NCI-H2081 treated with DMSO at 0.1 percent for 48 hours (cell line): ENCODE data around the gene DNAH12.
A peak's percentile ranks its signal among the peaks of the same experiment; 100 is the strongest.

Experiments used
- DNase-seq: peaks from one replicate; lab custom pipeline; 2025; lab: John Stamatoyannopoulos, UW

The DNAH12 gene

DNA sequence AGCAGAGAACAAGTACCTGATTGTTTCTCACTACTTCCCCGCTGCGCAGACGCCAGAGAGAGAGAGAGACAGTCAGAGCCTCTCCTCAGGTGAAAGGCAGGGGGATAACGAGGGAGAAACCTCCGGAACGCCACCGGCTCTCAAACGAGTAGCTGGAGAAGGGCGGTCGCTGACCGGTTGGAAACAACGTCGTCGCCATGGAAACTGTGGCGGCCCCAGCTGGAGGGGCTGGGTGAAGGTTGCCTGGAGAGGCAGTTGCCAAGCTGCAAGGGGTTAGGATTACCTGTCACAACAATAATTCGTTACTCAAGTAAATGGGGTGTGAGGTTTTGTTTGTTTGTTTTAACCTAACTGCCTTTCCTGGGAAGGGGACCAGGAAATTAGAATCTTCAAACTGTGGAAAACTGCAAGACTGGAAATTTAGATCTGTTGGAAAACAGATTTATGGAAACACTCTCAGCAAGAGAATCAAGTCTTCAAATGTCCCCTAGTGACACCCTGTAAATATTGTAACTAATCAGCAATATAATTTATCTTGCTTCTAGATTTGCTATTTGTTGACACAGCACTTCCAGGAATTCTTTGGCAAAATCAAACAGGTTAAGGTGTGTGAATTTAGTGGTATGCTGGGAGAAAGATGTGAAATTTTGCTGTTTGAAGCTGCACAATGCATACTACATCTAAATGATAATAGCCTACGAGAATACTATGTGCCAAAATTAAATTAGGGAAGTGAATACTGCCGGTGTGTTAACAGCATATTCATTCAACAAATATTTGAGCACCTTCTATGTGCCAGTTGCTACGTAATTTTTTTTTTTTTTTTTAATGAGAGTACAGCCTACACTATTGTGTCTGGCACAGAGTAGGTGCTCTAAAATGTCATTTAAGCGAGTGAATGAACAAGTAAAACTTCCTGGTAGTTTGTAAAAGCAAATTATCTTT is at the start of gene DNAH12:
Gene DNAH12, minus strand, starts transcription at position 164 of the 945 bp plus-strand sequence. CDS start 1,474 bp downstream, outside the sequence.
- peak; percentile 42 for DNase-seq

DNA sequence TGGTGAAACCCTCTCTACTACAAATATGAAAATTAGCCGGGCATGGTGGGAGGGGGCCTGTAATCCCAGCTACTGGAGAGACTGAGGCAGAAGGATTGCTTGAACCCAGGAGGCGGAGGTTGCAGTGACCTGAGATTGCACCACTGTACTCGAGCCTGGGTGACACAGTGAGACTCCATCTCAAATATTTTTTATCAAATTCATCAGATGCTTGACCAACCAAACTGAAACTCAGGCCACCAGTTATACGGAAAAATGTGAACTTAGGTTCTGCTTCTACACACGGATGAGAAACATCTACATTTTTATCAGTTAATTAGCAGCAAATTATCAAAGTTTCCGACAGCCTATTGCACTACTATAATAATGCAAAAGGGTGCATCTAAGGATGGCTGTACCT is 48.2 kb upstream of the DNAH12 start:
- DNase-seq, result no peak

DNA sequence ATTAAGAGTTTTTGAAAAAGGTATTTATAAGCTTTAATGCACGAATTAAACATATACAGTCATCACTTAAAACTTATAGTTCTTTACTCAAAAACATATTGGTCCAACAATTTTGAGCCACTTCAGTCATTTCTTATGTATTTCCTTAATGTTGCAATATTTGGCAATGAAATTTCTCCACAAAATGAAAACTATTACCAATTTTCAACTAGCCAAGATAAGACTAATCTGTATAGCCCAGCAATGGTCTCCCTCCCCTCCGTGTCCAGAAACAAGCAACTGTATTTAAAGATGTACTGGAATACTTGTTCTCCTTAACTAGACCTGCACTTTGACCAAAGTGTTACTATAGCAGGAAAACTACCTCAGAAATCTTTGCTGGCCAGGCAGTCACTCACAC is 43.8 kb upstream of the DNAH12 start:
- no peak for DNase-seq

GRCh38 chr3:57586778-57587177 is 42.6 kb upstream of the DNAH12 start:
- DNase-seq, result no peak

- no peak for DNase-seq
Measured at GRCh38 chr3:57583544-57583943, 39.4 kb upstream of the DNAH12 start.

- DNase-seq, result no peak
Measured at GRCh38 chr3:57582474-57583168, 38.5 kb upstream of the DNAH12 start.

- DNase-seq, result no peak
Measured at GRCh38 chr3:57577801-57578200, 33.7 kb upstream of the DNAH12 start.

GRCh38 chr3:57575966-57576626 is 32.0 kb upstream of the DNAH12 start:
- no peak for DNase-seq

GRCh38 chr3:57572096-57572495 is 28.0 kb upstream of the DNAH12 start:
- DNase-seq, result no peak

- DNase-seq, result no peak
Measured at GRCh38 chr3:57570878-57571277, 26.7 kb upstream of the DNAH12 start.

DNA sequence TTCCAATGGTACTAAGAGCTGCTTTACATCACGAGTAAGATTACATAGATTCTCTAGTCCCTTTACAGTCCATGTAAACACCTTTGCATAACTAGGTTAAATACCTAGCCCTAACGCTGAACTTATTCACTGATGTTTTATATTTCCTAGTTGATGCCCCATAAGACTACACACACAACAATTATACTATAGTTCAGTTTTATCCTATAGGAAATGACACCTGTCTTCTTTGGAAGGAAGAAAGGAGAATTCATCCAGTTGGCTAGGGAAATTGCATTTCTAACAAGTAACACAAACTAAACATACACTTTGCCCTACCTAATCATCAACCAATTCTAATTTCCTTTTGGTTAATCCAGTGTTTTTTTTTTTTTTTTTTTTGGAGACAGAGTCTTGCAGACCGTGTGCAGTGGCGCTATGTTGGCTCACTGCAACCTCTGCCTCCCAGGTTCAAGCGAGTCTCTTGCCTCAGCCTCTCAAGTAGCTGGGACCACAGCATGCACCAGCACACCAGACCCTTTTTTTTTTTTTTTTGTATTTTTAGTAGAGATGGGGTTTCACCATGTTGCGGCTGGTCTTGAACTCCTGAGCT is 25.8 kb upstream of the DNAH12 start:
- no peak for DNase-seq

- no peak for DNase-seq
Measured at GRCh38 chr3:57559526-57559925, 15.4 kb upstream of the DNAH12 start.

DNA sequence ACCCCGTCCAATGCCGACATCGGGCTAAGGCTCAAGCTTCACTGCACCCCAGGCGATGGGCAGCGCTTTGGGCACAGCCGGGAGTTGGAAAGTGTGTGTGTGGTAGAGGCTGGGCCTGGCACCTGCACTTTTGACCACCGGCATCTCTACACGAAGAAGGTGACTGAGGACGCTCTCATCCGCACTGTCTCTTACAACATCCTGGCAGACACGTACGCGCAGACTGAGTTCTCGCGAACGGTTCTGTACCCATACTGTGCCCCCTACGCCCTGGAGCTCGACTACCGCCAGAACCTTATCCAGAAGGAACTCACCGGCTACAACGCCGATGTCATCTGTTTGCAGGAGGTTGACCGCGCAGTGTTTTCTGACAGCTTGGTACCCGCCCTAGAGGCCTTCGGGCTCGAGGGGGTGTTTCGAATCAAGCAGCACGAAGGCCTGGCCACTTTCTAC is 13.0 kb upstream of the DNAH12 start:
- DNase-seq, result no peak

- DNase-seq, result no peak
Measured at GRCh38 chr3:57556459-57557084, 12.4 kb upstream of the DNAH12 start.

DNA sequence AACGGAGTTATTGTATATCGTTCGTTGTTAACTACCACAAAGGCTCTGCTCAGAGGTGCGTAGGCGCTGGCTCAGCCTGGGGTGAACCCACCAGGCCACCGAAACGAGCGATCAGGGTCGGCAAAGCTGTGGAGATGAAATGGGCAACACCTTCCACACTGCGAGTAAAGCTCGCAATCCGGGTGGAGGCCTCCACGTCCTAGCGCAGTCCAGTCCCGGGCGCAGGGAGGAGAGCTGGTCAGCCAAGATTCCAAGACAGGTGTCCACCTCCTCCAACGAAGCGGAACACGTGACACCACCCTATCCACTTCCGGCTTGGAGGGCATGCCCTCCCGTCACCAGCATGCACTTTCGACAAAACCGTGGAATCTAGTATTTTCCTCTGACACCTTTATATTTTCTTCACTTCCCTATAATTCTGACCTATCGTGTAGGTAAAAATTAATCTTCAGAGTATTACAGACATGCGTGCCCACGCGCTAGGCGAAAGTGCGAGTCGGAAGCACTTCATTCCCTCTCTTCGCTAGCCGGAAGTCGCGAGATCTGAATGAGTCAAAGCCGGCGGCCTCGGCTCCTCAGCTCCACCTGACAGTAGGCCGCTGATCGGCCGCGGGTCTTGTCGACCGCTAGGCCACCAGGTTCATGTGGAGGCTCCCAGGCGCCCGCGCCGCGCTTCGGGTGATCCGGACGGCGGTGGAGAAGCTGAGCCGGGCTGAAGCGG is 11.8 kb upstream of the DNAH12 start, which contains the start of gene PDE12:
Gene PDE12, plus strand, starts transcription at position 537 of the 721 bp plus-strand sequence. Its CDS starts 106 bp downstream, at position 643.
- DNase-seq, result no peak

DNA sequence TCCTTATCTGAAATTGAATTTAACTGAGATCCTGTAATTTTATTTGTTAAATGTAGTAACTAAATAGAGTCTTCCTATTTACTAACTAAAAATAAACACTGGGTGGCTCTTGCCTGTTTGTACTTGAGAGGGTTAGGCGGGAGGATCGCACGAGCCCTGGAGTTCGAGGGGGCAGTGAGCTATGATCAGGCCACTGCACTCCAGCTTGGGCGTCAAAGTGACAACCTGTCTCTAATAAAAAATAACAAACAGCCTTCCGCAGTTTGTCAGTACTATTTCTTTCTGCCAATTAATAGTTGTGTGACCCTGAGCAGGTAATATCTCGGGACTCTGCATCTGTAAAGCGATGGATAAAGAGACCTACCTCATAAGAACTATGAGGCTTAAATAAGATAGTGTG is 11.2 kb upstream of the DNAH12 start:
- DNase-seq, result no peak

DNA sequence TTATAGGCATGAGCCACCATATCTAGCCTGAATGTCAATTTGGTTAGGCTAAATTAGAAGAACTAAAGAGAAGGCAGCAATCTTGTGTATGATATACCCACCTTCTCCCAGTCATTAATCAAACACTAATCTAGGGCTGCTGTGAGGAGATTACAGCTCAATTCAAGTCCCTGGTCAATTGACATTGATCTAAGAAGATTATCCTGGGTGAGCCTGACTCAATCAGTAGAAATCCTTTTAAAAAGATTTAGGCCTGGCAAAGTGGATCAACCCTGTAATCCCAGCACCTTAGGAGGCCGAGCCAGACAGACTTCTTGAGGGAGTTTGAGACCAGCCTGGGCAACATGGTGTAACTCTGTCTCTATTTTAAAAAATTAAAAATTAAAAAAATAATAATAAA is 2.5 kb upstream of the DNAH12 start:
- no peak for DNase-seq

DNA sequence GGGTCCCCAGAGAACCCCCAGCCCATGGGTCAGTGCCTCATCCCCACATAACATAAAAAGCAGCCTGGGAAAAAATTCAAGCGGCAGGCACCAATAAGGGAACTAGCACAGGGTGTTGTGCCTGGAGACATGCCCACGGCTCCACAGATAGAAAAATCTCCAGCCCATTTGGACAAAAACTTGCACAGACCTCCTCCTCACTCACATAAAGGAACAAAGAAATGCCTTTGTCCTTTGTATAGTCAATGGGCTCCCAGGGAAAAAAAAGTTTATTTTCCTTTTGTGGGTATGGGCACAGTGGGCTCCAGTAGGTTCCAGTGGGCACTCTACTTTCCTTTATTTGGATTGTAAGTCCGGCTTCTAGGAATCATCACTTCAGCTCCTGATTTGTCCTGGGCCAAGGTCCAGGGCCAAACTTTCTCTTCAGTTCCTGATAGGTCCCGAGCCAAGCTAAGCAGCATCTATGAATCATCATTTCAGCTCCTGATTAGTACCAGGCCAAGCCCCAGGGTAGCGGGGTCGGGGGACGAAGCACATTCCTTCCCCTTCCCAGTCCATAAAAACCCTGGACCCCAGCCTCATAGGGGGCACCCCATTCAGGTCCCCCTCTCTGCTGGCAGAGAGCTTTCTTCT is 1.6 kb upstream of the DNAH12 start:
- no peak for DNase-seq

- DNase-seq, result no peak
Measured at GRCh38 chr3:57538465-57538864, 5.7 kb downstream of the DNAH12 start.

GRCh38 chr3:57530071-57530608 is 14.0 kb downstream of the DNAH12 start:
- DNase-seq, result no peak
